ENCODE data around the gene ADAM20. TPM values are rescaled to one million over a fixed set of nuclear protein-coding genes. Genes with fewer than 3 reads are reported as not detected.

The ADAM20 gene
- total RNA-seq: 1 to 10 TPM in 1 of 4 donors, under 1 TPM in 3; 0.33 to 2.5 (median 0.67) TPM

DNA sequence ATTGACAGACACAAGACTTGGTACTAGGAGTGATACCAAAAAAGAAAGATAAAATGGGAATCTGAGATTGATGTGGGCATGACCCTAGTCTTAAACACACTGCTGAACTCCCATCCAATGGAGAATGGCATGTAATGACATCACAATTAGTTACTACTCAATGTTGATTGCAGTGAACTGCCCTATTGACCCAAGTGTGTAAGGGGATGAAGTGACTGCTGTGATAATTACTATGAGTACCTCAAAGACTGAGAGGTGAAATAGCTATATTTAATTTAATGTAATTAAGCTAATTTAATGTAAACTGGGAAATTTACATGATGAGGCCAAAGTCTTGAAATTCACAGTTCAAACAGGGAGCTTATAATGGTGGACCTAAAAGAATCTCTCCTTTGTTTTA is at the start of gene ADAM20:
ADAM20 (minus strand) TSS at position 101 of the 400 bp plus-strand sequence. CDS start 10,247 bp downstream, outside the sequence.
- Histone ChIP-seq H3K4me3 (no peak within 1 kb of the TSS), H3K9me3 (peaks cover 0 to 10% (median 4%) of the 10 kb centered on the region in 4 donors), H3K27me3 (no peaks in the 10 kb centered on the region), H3K4me1 (no peaks in the 10 kb centered on the region), H3K36me3 (peaks cover 0 to 22% (median 11%) of the 10 kb centered on the region in 4 donors), H3K27ac (replicated peaks in 1 of 4) (no peak within 1 kb of the TSS)
- TF ChIP-seq, protein P1, sequence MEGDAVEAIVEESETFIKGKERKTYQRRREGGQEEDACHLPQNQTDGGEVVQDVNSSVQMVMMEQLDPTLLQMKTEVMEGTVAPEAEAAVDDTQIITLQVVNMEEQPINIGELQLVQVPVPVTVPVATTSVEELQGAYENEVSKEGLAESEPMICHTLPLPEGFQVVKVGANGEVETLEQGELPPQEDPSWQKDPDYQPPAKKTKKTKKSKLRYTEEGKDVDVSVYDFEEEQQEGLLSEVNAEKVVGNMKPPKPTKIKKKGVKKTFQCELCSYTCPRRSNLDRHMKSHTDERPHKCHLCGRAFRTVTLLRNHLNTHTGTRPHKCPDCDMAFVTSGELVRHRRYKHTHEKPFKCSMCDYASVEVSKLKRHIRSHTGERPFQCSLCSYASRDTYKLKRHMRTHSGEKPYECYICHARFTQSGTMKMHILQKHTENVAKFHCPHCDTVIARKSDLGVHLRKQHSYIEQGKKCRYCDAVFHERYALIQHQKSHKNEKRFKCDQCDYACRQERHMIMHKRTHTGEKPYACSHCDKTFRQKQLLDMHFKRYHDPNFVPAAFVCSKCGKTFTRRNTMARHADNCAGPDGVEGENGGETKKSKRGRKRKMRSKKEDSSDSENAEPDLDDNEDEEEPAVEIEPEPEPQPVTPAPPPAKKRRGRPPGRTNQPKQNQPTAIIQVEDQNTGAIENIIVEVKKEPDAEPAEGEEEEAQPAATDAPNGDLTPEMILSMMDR (IDR thresholded peaks at IDR 0.05): no peak
- no peak for TF ChIP-seq POLR2A (IDR thresholded peaks at IDR 0.05; ENCODE audit: low read depth)
- no peak for TF ChIP-seq POLR2AphosphoS5 (IDR thresholded peaks at IDR 0.05)
- no peak for TF ChIP-seq EP300 (IDR thresholded peaks at IDR 0.05)
- intact Hi-C loops (cut with DNase I): no loop called here
- no peak for DNase-seq (ENCODE audit: extremely low spot score)

DNA sequence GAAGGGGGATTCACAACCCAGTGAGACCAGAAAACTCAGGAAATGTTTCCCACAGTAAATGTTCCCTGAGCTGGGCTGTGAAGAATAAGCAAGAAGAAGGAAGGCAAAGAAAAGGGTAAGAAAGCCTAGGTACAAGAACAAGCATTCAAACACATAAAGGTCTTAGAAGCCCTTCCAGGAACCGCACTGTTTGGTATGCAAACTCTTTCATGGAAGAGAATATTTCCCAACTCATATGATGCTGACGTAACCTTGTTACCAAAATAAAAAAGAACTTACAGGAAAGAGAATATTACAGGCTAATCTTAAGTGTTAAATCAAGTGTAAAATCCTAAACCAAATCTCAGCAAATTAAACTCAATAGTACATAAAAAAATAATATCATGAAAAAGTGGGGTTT is 42.1 kb upstream of the ADAM20 start:
- intact Hi-C loops (cut with DNase I): no loop called here

DNA sequence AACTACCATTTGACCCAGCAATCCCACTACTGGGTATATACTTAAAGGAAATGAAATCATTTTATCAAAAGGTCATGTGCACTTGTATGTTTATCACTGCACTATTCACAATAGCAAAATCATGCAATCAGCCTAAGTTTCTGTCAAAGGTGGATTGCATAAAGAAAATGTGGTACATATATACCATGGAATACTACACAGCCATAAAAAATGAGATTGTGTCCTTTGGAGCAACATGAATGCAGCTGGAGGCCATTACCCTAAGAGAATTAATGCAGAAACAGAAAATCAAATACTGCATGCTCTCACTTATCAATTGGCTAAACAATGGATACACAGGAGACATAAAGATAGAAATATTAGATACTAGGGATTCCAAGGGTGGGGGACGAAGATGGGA is 38.2 kb upstream of the ADAM20 start:
- 96% methylated on average over 1 of the region's 1 CpG for WGBS
- H3K4me1 ChIP-seq: no peaks in the 10 kb centered on the region
- peaks cover 0 to 36% (median 10%) of the 10 kb centered on the region in 4 donors for H3K36me3 ChIP-seq
- no peaks in the 10 kb centered on the region for H3K27me3 ChIP-seq
- no peak overlapping the region for H3K27ac ChIP-seq (replicated peaks in 1 of 4)
- TF ChIP-seq POLR2A (IDR thresholded peaks at IDR 0.05; ENCODE audit: low read depth): no peak
- TF ChIP-seq POLR2AphosphoS5 (IDR thresholded peaks at IDR 0.05): no peak
- TF ChIP-seq, protein P1 (IDR thresholded peaks at IDR 0.05): no peak
- no peak for TF ChIP-seq EP300 (IDR thresholded peaks at IDR 0.05)
- no peak for DNase-seq (ENCODE audit: extremely low spot score)
- no peaks in the 10 kb centered on the region for H3K9me3 ChIP-seq
- intact Hi-C loops (cut with DNase I): no loop called here
- H3K4me3 ChIP-seq: no peak overlapping the region

More for the DNA sequence above, 42.1 kb upstream of the ADAM20 start:
- peaks cover 14 to 63% (median 33%) of the 10 kb centered on the region in 4 donors for H3K36me3 ChIP-seq
- no peaks in the 10 kb centered on the region for H3K27me3 ChIP-seq
- H3K27ac ChIP-seq (replicated peaks in 1 of 4): no peak overlapping the region
- H3K4me1 ChIP-seq: no peaks in the 10 kb centered on the region
- TF ChIP-seq POLR2A (IDR thresholded peaks at IDR 0.05; ENCODE audit: low read depth): no peak
- no peak for TF ChIP-seq EP300 (IDR thresholded peaks at IDR 0.05)
- no peak for TF ChIP-seq POLR2AphosphoS5 (IDR thresholded peaks at IDR 0.05)
- TF ChIP-seq, protein P1 (IDR thresholded peaks at IDR 0.05): no peak
- WGBS: 86% methylated on average over 2 of the region's 2 CpGs
- H3K9me3 ChIP-seq: no peaks in the 10 kb centered on the region
- DNase-seq (ENCODE audit: extremely low spot score): no peak
- H3K4me3 ChIP-seq: no peak overlapping the region

DNA sequence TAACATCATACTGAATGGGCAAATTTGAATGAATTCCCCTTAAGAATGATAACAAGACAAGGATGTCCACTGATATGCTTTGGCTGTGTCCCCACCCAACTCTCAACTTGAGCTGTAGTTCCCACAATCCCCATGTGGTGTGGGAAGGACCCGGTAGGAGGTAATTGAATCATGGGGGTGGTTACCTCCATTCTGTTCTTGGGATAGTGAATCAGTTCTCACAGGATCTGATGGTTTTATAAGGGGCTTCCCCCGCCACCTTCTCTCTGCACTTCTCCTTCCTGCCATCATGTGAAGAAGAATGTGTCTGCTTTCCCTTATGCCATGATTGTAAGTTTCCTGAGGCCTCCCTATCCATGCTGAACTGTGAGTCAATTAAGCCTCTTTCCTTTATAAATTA is 36.3 kb upstream of the ADAM20 start:
- H3K27ac ChIP-seq (replicated peaks in 1 of 4): no peak overlapping the region
- no peaks in the 10 kb centered on the region for H3K4me1 ChIP-seq
- intact Hi-C loops (cut with DNase I): no loop called here
- TF ChIP-seq POLR2A (IDR thresholded peaks at IDR 0.05; ENCODE audit: low read depth) (no peak), EP300 (IDR thresholded peaks at IDR 0.05) (no peak), POLR2AphosphoS5 (IDR thresholded peaks at IDR 0.05) (no peak)
- TF ChIP-seq, protein P1 (IDR thresholded peaks at IDR 0.05): no peak
- peaks cover 0 to 47% (median 12%) of the 10 kb centered on the region in 4 donors for H3K36me3 ChIP-seq
- no peak for DNase-seq (ENCODE audit: extremely low spot score)
- H3K27me3 ChIP-seq: no peaks in the 10 kb centered on the region
- WGBS: 95% methylated on average over 2 of the region's 2 CpGs
- no peak overlapping the region for H3K4me3 ChIP-seq
- no peaks in the 10 kb centered on the region for H3K9me3 ChIP-seq

DNA sequence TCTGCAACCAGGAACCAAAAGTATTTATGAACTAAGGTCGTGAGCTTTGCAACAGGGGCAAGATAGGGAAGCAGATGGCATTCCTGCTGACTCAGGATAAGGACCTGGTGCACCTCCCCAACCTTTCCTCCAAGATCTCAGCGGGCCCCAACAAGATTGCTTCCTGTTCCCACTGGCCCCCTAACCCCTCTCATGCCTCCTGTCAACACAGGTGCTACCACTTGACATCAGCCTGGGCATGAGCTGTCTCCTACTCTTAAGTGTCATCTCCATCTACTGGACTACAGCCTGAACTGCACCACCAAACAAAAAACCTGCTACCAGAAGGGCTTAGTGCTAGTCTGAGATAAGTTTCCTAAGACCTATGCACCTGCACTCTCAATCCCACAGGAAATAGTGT is 33.0 kb upstream of the ADAM20 start:
- Histone ChIP-seq H3K9me3 (peaks cover 0 to 4% (median 0%) of the 10 kb centered on the region in 4 donors), H3K27me3 (no peaks in the 10 kb centered on the region), H3K36me3 (peaks cover 0 to 57% (median 29%) of the 10 kb centered on the region in 4 donors), H3K4me1 (no peaks in the 10 kb centered on the region), H3K27ac (replicated peaks in 1 of 4) (no peak overlapping the region), H3K4me3 (no peak overlapping the region)
- intact Hi-C loops (cut with DNase I): no loop called here
- TF ChIP-seq, protein P1 (IDR thresholded peaks at IDR 0.05): peak in 1 of 3 experiments; percentile 12
- no peak for TF ChIP-seq POLR2AphosphoS5 (IDR thresholded peaks at IDR 0.05)
- 29% methylated on average over 1 of the region's 2 CpGs for WGBS
- DNase-seq (ENCODE audit: extremely low spot score): no peak
